SHP77 (cell line): ENCODE data around the gene SLC11A2.

Experiments used
- DNase-seq, 2 experiments: peaks; one replicate each; lab custom pipeline; 2025; lab: John Stamatoyannopoulos, UW

The SLC11A2 gene

GRCh38 chr12:51025836-51026638 lies at the start of gene SLC11A2:
SLC11A2 (minus strand) TSS chr12:51026384; CDS start chr12:51010728, 15,656 bp downstream.
- peak; percentile 93 to 97 for DNase-seq

GRCh38 chr12:51075390-51075789 lies 49.2 kb upstream of the SLC11A2 start:
- no peak for DNase-seq

GRCh38 chr12:51071663-51072062 lies 45.5 kb upstream of the SLC11A2 start:
- DNase-seq, result no peak

GRCh38 chr12:51070004-51070403 lies 43.8 kb upstream of the SLC11A2 start:
- DNase-seq, result no peak

- no peak for DNase-seq
These were observed 41.6 kb upstream of the SLC11A2 start for GRCh38 chr12:51067771-51068170.

GRCh38 chr12:51067229-51067628 lies 41.0 kb upstream of the SLC11A2 start:
- DNase-seq, result no peak

GRCh38 chr12:51065530-51065929 lies 39.3 kb upstream of the SLC11A2 start:
- DNase-seq, result no peak

- no peak for DNase-seq
These were observed 36.6 kb upstream of the SLC11A2 start for GRCh38 chr12:51062631-51063397.

GRCh38 chr12:51059086-51059485 lies 32.9 kb upstream of the SLC11A2 start:
- no peak for DNase-seq

- no peak for DNase-seq
These were observed 30.1 kb upstream of the SLC11A2 start for GRCh38 chr12:51056242-51056641.

GRCh38 chr12:51055060-51055459 lies 28.9 kb upstream of the SLC11A2 start:
- no peak for DNase-seq

- DNase-seq, result no peak
These were observed 25.6 kb upstream of the SLC11A2 start for GRCh38 chr12:51051787-51052186.

- DNase-seq, result no peak
These were observed 23.3 kb upstream of the SLC11A2 start for GRCh38 chr12:51049525-51049924.

- DNase-seq, result no peak
These were observed 22.6 kb upstream of the SLC11A2 start for GRCh38 chr12:51048661-51049251.

- peak; percentile 97 to 98 for DNase-seq
These were observed 21.7 kb upstream of the SLC11A2 start, which contains the start of gene LETMD1 for GRCh38 chr12:51047655-51048540. LETMD1 (plus strand) TSS chr12:51048327; CDS start chr12:51048357, 30 bp downstream.

- DNase-seq, result no peak
These were observed 10.1 kb upstream of the SLC11A2 start for GRCh38 chr12:51036279-51036678.

- no peak for DNase-seq
These were observed 7.4 kb upstream of the SLC11A2 start for GRCh38 chr12:51033457-51034089.

- DNase-seq, result no peak
These were observed 6.9 kb upstream of the SLC11A2 start for GRCh38 chr12:51033048-51033447.

- no peak for DNase-seq
These were observed 2.6 kb upstream of the SLC11A2 start for GRCh38 chr12:51028813-51029150.

GRCh38 chr12:51028126-51028812 lies 2.1 kb upstream of the SLC11A2 start:
- peak; percentile 38 to 48 for DNase-seq
